HCT116 (cell line): ENCODE results near the gene SMYD3.

Experiments used
- CEBPB ChIP-seq: IDR thresholded peaks from 2 replicates; pipeline ENCODE4 v1.6.1; 2012; ENCODE audit warnings: low read depth
- EZH2 ChIP-seq: fragments of 200-600 bp; sonication (generic); IDR thresholded peaks from 2 replicates; pipeline ENCODE4 v1.6.1; 2017; ENCODE audit warnings: antibody characterized with exemption, mixed run types
- EZH2phosphoT487 ChIP-seq: fragments of 200-600 bp; IDR thresholded peaks from 2 replicates; pipeline ENCODE4 v1.6.1; 2018; ENCODE audit warnings: antibody characterized with exemption, borderline replicate concordance
- JUND ChIP-seq: IDR thresholded peaks from 2 replicates; pipeline ENCODE4 v1.6.1; 2012
- POLR2A ChIP-seq: IDR thresholded peaks from 2 replicates; pipeline ENCODE4 v1.7.0; 2011; ENCODE audit warnings: borderline replicate concordance; ENCODE audit not compliant: insufficient read depth, insufficient read length; ENCODE audit errors: extremely low read depth
- POLR2AphosphoS5 ChIP-seq: IDR thresholded peaks from 2 replicates; pipeline ENCODE4 v1.6.1; 2011; ENCODE audit warnings: mild to moderate bottlenecking, low read depth, low read length, moderate library complexity
- RAD21 ChIP-seq: IDR thresholded peaks from 2 replicates; pipeline ENCODE4 v1.6.1; 2012; ENCODE audit warnings: low read depth, mild to moderate bottlenecking
- SIN3A ChIP-seq: IDR thresholded peaks from 2 replicates; pipeline ENCODE4 v1.6.1; 2012; ENCODE audit warnings: low read depth
- SRF ChIP-seq: IDR thresholded peaks from 2 replicates; pipeline ENCODE4 v1.6.1; 2012; ENCODE audit warnings: low read depth
- YY1 ChIP-seq: IDR thresholded peaks from 2 replicates; pipeline ENCODE4 v1.6.1; 2011; ENCODE audit warnings: low read length, low read depth, moderate library complexity, mild to moderate bottlenecking; ENCODE audit not compliant: insufficient replicate concordance; ENCODE audit errors: extremely low read depth
- ZNF274 ChIP-seq: fragments of 200-500 bp; sonication (Bioruptor generic); IDR thresholded peaks from 2 replicates; pipeline ENCODE4 v1.6.1; 2014; ENCODE audit warnings: mild to moderate bottlenecking, low read depth, low read length, inconsistent platforms
- TF ChIP-seq, protein P1 (sequence below), 3 experiments: fragments of 200-600 bp in 1 of 3; sonication (generic) in 1 of 3; IDR thresholded peaks in 2 of 3; conservative IDR thresholded peaks in 1 of 3; 2 replicates each; pipeline ENCODE4 v1.5.1; 2012 to 2017; ENCODE audit warnings: low read depth in 2 of 3, low read length in 2 of 3, antibody characterized with exemption in 1 of 3, borderline replicate concordance in 1 of 3, control low read depth in 1 of 3, mild to moderate bottlenecking in 1 of 3, mixed read lengths in 1 of 3, mixed run types in 1 of 3, moderate library complexity in 1 of 3; ENCODE audit not compliant: insufficient read depth in 1 of 3

DNA sequence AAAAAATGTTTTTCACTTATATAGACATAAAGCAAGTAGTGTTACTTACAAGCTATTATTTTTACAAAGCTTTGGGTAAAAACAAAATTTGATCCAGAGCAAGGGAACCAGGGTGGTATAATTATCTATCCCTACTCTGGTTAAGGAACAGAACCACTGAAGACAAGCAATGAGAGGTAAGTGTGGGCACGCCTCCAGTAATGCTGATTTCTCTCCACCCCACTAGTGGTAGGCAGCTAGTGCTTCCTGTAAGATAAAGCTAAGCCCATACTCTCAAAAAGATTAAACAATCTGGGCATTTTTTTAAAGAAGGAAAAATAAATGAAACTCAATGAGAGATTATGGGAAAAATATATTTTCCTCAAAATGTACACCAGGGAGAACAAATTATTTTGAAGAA, 36.9 kb upstream of the SMYD3 start:
- TF ChIP-seq, protein P1, sequence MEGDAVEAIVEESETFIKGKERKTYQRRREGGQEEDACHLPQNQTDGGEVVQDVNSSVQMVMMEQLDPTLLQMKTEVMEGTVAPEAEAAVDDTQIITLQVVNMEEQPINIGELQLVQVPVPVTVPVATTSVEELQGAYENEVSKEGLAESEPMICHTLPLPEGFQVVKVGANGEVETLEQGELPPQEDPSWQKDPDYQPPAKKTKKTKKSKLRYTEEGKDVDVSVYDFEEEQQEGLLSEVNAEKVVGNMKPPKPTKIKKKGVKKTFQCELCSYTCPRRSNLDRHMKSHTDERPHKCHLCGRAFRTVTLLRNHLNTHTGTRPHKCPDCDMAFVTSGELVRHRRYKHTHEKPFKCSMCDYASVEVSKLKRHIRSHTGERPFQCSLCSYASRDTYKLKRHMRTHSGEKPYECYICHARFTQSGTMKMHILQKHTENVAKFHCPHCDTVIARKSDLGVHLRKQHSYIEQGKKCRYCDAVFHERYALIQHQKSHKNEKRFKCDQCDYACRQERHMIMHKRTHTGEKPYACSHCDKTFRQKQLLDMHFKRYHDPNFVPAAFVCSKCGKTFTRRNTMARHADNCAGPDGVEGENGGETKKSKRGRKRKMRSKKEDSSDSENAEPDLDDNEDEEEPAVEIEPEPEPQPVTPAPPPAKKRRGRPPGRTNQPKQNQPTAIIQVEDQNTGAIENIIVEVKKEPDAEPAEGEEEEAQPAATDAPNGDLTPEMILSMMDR (IDR thresholded peaks at IDR 0.05 in 2 of 3, conservative IDR thresholded peaks at IDR 0.05 in 1 of 3; ENCODE audit: borderline replicate concordance in 1 of 3, insufficient read depth in 1 of 3, low read depth in 2 of 3, low read length in 2 of 3), result no peak
- TF ChIP-seq EZH2phosphoT487 (no peak), JUND (no peak), POLR2AphosphoS5 (no peak), POLR2A (no peak), YY1 (no peak), SRF (no peak), EZH2 (no peak), ZNF274 (no peak), SIN3A (no peak), RAD21 (no peak), CEBPB (no peak)
